HUES64 (cell line): Measurements from ENCODE around the gene OR5W2.
"Not testable (repeated sequence)": the region's sequence is repeated elsewhere in the genome, so short reads cannot be mapped to it uniquely, and the experiment has no call there.

ENCODE experiments used
- H3K27ac ChIP-seq: 2 replicates; pipeline ENCODE4 v1.7.0; 2013; ENCODE audit warnings: low read depth, low read length, inconsistent platforms
- H3K27me3 ChIP-seq: 2 replicates; pipeline ENCODE4 v1.6.1; 2013; ENCODE audit warnings: mild to moderate bottlenecking, low read length; ENCODE audit not compliant: insufficient read depth
- H3K36me3 ChIP-seq: 2 replicates; pipeline ENCODE4 v1.6.1; 2013; ENCODE audit warnings: mild to moderate bottlenecking, low read length; ENCODE audit not compliant: insufficient read depth
- H3K4me1 ChIP-seq: 2 replicates; pipeline ENCODE4 v1.6.1; 2013; ENCODE audit warnings: mild to moderate bottlenecking, low read length, moderate library complexity; ENCODE audit not compliant: insufficient read depth
- H3K4me3 ChIP-seq: 2 replicates; pipeline ENCODE4 v1.5.1; 2013; ENCODE audit warnings: mild to moderate bottlenecking, low read length, moderate library complexity
- H3K9ac ChIP-seq: 2 replicates; pipeline ENCODE4 v1.6.1; 2013; ENCODE audit warnings: mild to moderate bottlenecking, low read depth, low read length
- H3K9me3 ChIP-seq: 2 replicates; pipeline ENCODE4 v1.6.1; 2013; ENCODE audit warnings: low read depth, low read length; ENCODE audit not compliant: insufficient read depth
- WGBS: fragments of 150-250, 120-280 bp; methylation state at CpG from one replicate; pipeline ENCODE4 v1.1.7; 2013; ENCODE audit warnings: missing lambda C conversion rate; 5-methylcytosine and 5-hydroxymethylcytosine counted together

The OR5W2 gene

DNA sequence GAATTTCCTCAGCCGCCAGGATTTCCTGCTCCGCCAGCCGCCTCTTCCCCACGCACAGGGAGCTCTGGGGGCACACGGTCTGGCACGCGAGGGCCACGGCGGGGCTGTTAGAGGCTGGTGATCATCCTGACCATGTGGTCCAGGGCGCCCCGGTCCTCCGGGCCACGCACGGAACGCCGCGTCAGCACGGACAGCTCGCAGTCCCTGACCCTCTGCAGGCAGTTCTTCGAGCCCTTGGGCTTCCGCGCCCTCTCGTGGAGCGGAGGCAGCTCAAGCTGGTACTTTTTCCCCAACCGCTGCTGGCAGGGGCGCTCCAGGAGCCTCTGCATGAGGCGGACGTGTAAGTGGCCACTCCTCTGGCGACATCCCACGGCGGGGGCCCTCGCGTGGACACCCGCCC, 41.2 kb downstream of the OR5W2 start:
- H3K4me3 ChIP-seq, H3K4me1 ChIP-seq, H3K27me3 ChIP-seq, H3K27ac ChIP-seq, H3K9ac ChIP-seq, H3K36me3 ChIP-seq: not testable (repeated sequence)
- WGBS: 91% methylated on average over 34 of the region's 34 CpGs
- H3K9me3 ChIP-seq: peaks cover 25% of the 10 kb centered on the region

DNA sequence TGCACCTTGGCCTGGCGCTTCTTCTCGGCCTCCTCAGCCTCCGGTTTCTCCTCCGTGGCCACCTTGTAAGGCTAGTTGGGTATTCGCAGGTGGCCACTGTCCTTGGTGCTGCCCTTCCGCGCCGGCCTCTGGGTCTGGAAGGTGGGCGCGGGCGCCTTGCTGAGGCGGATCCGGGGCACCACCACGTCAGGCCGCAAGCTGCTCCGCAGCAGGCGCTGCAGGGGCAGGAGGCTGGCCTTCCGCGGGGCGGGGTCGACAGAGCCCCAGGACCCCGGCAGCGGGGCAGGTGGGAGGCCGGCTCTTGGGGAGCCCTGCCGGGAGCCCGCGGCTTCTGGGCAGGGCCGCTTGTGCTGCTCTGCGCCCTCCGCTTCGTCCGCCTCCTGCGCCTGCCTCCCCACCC, 41.7 kb downstream of the OR5W2 start:
- 95% methylated on average over 33 of the region's 33 CpGs for WGBS
- not testable (repeated sequence) for H3K4me3 ChIP-seq, H3K27ac ChIP-seq, H3K27me3 ChIP-seq, H3K4me1 ChIP-seq, H3K9ac ChIP-seq, H3K36me3 ChIP-seq
- peaks cover 28% of the 10 kb centered on the region for H3K9me3 ChIP-seq

DNA sequence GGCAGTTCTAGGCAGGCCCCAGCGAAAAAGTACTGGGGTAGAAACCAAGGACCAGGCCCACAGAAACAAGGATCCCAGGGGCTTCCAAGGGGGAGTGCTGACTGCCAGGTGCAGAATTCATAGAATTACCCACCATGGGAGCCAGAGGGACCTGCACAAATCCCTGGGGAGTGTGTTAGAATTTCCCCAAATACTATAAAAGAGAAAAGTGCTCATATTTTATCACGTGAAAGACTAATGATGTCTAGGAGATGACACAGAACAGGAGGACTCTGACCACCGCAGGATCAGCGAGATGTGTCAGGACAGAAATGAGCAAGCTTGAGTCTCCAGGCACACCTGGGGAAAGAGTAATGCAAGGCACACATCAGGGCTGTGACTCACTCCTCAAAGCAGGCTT, 47.0 kb downstream of the OR5W2 start:
- WGBS: 76% methylated on average over 4 of the region's 4 CpGs
- not testable (repeated sequence) for H3K36me3 ChIP-seq, H3K4me1 ChIP-seq, H3K4me3 ChIP-seq, H3K27me3 ChIP-seq, H3K9ac ChIP-seq, H3K27ac ChIP-seq
- peaks cover 35% of the 10 kb centered on the region for H3K9me3 ChIP-seq
